Measurements from ENCODE around the gene SLCO4A1.

Gene SLCO4A1, protein sequence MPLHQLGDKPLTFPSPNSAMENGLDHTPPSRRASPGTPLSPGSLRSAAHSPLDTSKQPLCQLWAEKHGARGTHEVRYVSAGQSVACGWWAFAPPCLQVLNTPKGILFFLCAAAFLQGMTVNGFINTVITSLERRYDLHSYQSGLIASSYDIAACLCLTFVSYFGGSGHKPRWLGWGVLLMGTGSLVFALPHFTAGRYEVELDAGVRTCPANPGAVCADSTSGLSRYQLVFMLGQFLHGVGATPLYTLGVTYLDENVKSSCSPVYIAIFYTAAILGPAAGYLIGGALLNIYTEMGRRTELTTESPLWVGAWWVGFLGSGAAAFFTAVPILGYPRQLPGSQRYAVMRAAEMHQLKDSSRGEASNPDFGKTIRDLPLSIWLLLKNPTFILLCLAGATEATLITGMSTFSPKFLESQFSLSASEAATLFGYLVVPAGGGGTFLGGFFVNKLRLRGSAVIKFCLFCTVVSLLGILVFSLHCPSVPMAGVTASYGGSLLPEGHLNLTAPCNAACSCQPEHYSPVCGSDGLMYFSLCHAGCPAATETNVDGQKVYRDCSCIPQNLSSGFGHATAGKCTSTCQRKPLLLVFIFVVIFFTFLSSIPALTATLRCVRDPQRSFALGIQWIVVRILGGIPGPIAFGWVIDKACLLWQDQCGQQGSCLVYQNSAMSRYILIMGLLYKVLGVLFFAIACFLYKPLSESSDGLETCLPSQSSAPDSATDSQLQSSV

DNA sequence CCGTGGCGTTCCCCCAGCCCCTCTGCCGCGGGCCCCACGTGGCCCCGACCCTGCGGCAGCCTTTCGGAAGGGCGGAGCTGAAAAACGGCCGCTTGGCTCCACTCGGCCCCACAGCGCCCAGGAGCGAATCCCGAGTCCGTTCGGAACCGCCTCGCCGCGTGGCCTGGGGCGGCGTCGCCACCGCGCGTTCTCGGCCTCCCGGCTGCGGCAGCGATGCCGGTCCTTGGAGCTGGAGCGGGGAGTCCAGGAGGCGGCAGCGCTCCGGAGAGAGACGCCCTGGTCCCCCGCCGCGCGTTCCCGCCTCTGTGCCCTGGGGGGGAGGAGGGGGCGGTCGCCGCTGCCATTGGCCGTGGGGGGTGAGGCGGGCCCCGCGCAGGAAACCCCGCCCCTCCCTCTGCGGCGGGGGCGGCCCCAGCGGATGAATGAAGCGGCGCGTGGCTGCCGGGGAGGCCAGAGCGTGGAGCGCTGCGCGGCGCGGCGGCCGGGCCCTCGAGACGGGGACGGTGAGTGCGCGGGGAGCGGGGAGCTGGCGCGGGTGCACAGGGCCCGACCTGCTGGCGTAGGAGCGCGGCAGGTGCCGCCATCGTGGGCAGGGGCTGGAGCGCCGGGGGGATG is at the start of gene SLCO4A1:
Gene SLCO4A1 (plus strand): TSS at position 453 of the 615 bp plus-strand sequence. CDS start 13,952 bp downstream, outside the sequence.
- DNase-seq (ENCODE audit: insufficient read length, low spot score), result peak; percentile 92
- peak; percentile 70 for TF ChIP-seq POLR2A (IDR thresholded peaks at IDR 0.05; ENCODE audit: low read depth, low read length)
- FAIRE-seq, result no peak

DNA sequence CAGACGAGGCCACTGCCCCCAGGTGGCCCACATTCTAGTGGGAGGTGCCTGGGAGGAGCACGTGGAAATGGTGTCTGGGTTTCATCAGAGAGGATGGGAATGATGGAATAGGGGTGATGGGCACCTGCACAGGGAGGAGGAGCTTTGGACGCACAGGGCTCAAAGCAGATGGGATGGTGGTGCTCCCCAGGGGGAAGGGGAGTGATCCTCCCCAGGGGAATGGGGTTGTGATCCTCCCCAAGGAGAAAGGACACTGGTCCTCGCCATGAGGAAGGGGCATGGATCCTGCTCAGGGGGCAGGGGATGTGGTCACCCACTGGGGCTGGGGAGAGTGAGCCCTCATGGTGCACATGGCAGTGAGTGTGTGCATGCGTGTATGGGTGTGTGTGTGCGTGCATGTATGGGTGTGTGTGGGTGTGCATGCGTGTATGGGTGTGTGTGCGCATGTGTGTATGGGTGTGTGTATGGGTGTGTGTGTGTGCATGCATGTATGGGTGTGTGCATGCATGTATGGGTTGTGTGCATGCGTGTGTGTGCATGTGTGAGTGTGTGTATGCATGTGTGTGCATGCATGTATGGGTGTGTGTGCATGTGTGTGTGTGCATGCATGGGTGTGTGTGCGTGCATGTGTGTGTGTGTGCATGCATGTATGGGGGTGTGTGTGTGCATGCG is 49.7 kb upstream of the SLCO4A1 start:
- DNase-seq (ENCODE audit: insufficient read length, low spot score) (no peak), FAIRE-seq (no peak)
- no peak for TF ChIP-seq POLR2A (IDR thresholded peaks at IDR 0.05; ENCODE audit: low read depth, low read length)

DNA sequence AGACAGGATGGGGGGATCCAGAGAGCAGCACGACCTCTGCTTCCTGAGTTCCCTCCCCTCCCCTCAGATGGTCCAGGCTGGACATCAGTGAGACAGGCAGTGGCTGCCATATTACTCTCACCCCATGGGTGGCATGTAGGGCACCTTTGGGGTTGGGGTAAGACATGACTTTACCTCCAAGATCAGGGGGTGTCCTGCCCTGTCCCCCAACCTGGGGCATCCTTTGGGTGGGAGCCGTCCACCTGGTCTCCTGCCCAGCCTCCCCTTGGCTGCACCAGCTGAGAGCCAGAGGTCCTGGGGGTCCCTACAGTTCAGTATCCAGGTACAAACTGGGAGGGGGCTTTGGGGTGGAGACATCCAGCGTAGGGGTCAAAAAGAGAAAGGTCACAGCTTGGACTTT is 48.7 kb upstream of the SLCO4A1 start:
- DNase-seq (ENCODE audit: insufficient read length, low spot score) (no peak), FAIRE-seq (no peak)
- no peak for TF ChIP-seq POLR2A (IDR thresholded peaks at IDR 0.05; ENCODE audit: low read depth, low read length)

DNA sequence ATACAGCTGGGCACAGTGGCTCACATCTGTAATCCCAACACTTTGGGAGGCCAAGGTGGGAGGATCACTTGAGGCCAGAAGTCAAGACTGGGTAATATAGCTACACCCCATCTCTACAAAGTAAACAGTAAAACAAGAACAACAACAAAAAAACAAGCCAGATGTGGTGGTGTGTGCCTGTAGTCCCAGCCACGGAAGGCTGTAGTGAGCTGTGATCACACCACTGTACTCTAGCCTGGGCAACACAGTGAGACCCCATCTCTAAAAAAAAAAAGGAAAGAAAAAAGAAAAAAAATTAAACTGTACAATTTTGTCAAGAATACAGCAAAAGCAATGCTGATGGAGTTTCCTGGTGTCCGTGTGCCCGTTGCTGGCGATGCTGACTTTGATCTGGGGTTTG is 47.2 kb upstream of the SLCO4A1 start:
- TF ChIP-seq POLR2A (IDR thresholded peaks at IDR 0.05; ENCODE audit: low read depth, low read length), result no peak
- FAIRE-seq (no peak), DNase-seq (ENCODE audit: insufficient read length, low spot score) (no peak)

DNA sequence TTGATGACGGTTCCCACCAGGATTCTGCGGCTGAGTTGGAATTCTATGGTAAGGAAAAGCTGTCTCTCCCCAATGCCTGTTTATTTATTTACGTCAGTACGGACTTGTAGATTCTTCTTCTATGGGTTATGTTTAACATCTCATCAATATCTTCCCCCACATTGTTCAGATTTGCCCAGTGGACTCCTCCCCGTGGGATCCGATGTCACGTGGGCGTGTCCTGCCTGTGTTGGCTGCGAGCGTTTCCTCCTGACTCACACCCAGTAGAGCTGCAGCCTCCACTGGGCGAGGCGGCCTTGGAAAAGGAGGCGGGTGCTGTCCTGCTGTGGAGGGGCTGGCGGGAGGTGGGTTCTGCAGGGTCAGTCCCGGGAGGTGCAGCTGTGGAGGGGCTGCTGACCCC is 46.8 kb upstream of the SLCO4A1 start:
- DNase-seq (ENCODE audit: insufficient read length, low spot score) (peak; percentile 79), FAIRE-seq (no peak)
- TF ChIP-seq POLR2A (IDR thresholded peaks at IDR 0.05; ENCODE audit: low read depth, low read length), result peak; percentile 67

DNA sequence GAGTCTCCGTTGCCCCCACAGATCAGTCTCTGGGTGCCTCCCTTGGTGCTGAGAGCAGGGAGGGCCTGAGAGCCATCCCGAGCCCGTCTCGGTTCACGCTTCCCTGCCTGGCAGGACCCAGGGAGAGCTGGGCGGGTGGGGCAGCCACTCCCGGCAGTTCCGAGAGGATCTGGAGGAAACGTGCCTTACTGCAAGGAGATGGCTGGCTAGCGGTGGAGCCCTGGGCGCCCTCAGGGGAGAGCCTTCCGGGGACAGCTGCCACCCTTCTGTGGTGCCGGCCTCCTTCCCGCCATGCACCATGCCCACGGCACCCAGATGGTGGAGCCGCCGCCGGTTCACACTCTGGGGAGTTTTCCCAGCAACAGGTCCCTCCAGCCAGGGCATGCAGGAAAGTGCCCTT is 45.8 kb upstream of the SLCO4A1 start:
- FAIRE-seq (no peak), DNase-seq (ENCODE audit: insufficient read length, low spot score) (no peak)

DNA sequence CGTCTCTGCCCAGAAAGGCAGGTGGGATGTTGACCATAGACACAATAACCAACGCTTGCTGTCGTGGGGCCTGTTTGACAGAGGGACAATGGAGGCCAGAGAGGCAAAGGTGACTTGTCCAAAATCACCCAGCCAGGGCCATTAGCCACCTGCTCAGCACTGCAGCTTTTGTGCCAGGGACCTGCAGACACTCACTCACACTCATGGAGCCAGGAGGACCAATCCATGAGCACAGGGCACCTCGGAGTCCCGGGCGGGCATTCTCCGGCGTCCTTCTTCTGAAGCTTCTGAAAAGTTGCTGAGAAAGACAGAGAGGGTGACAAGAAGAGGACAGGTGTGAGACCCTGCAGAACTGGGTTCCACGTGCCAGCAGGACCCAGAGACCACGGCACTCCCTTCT is 45.4 kb upstream of the SLCO4A1 start:
- no peak for TF ChIP-seq POLR2A (IDR thresholded peaks at IDR 0.05; ENCODE audit: low read depth, low read length)
- DNase-seq (ENCODE audit: insufficient read length, low spot score), result no peak
- FAIRE-seq, result no peak

More for the DNA sequence above, 45.8 kb upstream of the SLCO4A1 start:
- TF ChIP-seq POLR2A (IDR thresholded peaks at IDR 0.05; ENCODE audit: low read depth, low read length), result no peak

DNA sequence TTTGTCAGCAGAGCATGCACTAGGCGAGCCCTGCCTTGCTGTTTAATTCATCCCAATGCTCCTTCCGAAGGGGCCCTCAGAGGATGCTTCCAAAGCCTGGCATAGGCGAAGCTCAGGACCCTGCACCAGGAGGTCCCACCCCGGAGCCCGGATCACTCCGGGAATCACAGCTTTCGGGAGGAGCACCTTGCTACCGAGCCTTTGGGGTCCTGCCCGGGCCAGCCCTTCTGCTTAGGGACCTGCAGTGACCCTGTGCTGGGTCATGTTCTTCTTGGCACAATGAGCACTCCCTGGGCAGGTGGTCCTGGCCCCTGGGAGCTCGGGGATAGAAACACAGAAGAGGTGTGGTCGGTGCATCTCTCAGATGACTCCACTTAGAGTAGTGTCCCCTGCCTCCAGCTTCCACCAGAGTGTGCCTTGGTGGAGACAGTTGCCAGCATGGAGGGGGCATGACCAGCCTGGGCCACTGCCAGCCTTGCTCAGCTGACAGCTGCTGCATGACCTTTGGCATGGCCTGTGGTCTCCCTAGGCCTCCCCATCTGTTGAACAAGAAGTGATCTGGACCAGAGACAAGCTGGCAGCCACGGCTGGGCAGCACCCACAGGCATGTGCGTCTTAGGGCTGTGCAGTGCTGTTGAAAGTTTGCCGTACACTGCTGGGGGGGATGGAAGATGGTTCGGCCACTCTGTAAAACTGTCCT is 44.7 kb upstream of the SLCO4A1 start:
- DNase-seq (ENCODE audit: insufficient read length, low spot score), result no peak
- FAIRE-seq, result no peak
- no peak for TF ChIP-seq POLR2A (IDR thresholded peaks at IDR 0.05; ENCODE audit: low read depth, low read length)

DNA sequence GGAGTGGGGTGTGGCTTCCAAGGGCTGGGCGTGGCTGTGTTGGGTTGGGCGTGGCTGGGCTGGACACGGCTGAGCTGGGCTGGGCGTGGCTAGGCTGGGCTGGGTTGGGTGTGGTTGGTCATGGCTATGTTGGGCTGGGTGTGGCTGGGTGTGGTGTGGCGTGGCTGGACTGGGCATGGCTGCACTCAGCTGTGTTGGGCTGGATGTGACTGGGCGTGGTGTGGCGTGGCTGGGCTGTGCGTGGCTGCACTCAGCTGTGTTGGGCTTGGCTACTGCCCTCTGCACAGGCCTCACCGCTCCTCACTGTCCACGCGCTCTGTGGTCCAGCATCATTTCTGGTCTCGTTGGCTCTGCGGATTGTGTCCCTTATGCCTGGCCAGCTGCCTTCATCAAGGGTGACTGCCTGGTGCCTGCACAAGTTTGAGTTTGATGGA is 43.5 kb upstream of the SLCO4A1 start:
- FAIRE-seq, result peak; percentile 60
- peak; percentile 95 for DNase-seq (ENCODE audit: insufficient read length, low spot score)

DNA sequence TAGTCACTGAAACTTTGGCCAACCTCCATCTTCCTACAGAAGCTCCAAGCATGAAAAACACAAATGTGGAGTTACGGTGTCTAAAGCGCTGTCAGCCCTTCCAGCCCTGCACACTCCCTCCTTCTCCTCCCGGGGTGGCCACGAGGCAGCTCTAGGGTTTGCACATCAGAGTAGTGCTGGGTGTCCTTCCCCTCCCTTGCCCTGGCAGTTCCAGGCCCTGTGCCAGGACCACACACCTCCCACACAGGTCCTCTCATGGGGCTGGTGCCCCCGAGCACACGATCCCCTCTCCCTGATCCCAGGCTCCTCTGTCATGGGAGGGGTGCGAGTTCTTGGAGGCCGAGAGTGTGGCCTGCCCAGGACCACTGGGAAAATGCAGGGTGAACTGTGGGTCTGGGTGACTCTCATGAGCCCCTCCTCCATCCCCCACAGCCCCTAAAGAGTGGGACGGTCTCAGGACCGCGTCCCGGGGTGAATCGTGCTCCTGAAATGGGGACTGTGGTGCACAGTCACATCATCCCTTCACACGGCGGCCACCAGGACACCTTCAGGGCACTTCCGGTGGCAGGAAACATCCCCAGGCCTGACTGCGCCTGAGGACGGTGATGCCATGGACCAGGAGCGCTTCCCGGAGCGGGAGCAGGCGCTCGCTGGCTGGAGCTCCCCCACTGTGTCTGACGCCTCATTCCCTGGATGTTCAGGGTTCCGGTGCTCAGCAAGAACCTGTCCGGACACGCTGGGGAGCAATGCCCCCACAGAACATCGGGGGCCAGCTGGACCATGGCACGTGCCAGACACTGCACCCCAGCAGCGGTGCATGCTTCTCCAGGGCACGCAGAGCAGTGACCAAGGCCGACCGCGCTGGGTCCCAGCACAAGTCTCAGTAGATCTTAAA is 42.8 kb upstream of the SLCO4A1 start:
- no peak for TF ChIP-seq POLR2A (IDR thresholded peaks at IDR 0.05; ENCODE audit: low read depth, low read length)
- DNase-seq (ENCODE audit: insufficient read length, low spot score), result no peak
- FAIRE-seq, result no peak

More for the DNA sequence above, 43.5 kb upstream of the SLCO4A1 start:
- TF ChIP-seq POLR2A (IDR thresholded peaks at IDR 0.05; ENCODE audit: low read depth, low read length), result no peak

DNA sequence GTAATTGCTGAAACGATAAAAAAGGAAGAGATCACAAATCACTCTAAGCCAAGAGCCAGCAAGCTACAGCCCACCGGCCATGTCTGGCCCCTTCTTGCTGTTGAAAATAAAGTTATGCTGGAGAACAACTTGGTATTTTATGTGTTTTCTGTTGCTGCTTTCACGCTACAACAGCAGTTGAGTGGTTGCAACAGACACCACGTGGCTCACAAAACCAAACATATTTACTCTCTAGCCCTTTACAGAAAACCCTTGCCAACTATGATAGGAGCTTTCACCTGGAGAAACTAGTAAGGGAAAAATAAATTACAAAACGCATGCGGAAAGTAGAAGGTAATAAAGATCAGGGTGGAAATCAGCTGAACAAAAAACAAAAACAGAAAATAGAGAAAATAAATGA is 41.1 kb upstream of the SLCO4A1 start:
- FAIRE-seq (no peak), DNase-seq (ENCODE audit: insufficient read length, low spot score) (no peak)
- TF ChIP-seq POLR2A (IDR thresholded peaks at IDR 0.05; ENCODE audit: low read depth, low read length), result no peak

DNA sequence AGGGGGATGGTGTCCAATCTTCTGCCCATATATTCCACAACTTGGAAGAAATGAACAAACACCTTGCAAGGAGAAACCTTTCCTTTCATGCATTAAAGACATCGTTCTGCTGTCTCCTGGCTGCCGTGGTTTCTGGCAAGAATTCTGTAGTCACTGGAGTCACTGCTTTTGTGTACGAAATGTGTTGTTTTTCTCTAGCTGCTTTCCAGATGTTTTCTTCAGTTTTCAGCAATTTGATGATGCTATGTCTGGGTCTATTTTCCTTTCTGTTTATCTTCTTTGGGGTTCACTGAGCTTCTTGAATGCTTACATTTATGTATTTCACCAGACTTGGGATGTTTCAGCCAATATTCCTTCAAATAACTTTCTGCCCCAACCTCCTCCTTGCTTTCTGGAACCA is 40.6 kb upstream of the SLCO4A1 start:
- FAIRE-seq, result no peak
- DNase-seq (ENCODE audit: insufficient read length, low spot score), result no peak
- TF ChIP-seq POLR2A (IDR thresholded peaks at IDR 0.05; ENCODE audit: low read depth, low read length), result no peak
